Immature natural killer cell (primary cell): Measurements from ENCODE around the gene LMBR1L. TPM values are rescaled to one million over a fixed set of nuclear protein-coding genes. Genes with fewer than 3 reads are reported as not detected.
"Not testable (repeated sequence)": the region's sequence is repeated elsewhere in the genome, so short reads cannot be mapped to it uniquely, and the experiment has no call there.

ENCODE experiments used
- DNase-seq, 3 donors: peaks; one replicate each; pipeline ENCODE4 v3.0.0; 2022; ENCODE audit warnings: mixed read lengths in 1 of 3
- H3K27ac Mint-ChIP-seq, 6 donors: one replicate each; pipeline ENCODE4 v1.8.0; 2020; ENCODE audit warnings: mixed read lengths in 6 of 6, mild to moderate bottlenecking in 5 of 6, inconsistent platforms in 4 of 6, moderate library complexity in 3 of 6
- H3K27me3 Mint-ChIP-seq, 3 donors: one replicate each; pipeline ENCODE4 v1.8.0; 2020 to 2021; ENCODE audit warnings: low read depth in 3 of 3, mild to moderate bottlenecking in 3 of 3, mixed read lengths in 3 of 3, moderate library complexity in 3 of 3, inconsistent platforms in 1 of 3
- H3K36me3 Mint-ChIP-seq, 3 donors: one replicate each; pipeline ENCODE4 v1.8.0; 2020; ENCODE audit warnings: mixed read lengths in 3 of 3, inconsistent platforms in 2 of 3, mild to moderate bottlenecking in 2 of 3
- H3K4me1 Mint-ChIP-seq, 2 donors: one replicate each; pipeline ENCODE4 v1.8.0; 2020; ENCODE audit warnings: inconsistent platforms in 2 of 2, mild to moderate bottlenecking in 2 of 2, mixed read lengths in 2 of 2, moderate library complexity in 1 of 2
- H3K4me3 Mint-ChIP-seq, 5 donors: one replicate each; pipeline ENCODE4 v1.8.0; 2020; ENCODE audit warnings: mild to moderate bottlenecking in 5 of 5, mixed read lengths in 5 of 5, inconsistent platforms in 3 of 5, moderate library complexity in 3 of 5
- H3K9me3 Mint-ChIP-seq, 6 donors: one replicate each; pipeline ENCODE4 v1.8.0; 2020; ENCODE audit warnings: mild to moderate bottlenecking in 6 of 6, mixed read lengths in 6 of 6, inconsistent platforms in 4 of 6, moderate library complexity in 3 of 6
- polyA plus RNA-seq, 3 donors: library from polyadenylated mRNA; unstranded; fragments of 300-500 nt; fragmentation: Illumina TruSeq; gene quantifications; one replicate each; pipeline ENCODE4 v1.2.3, GENCODE V29; 2021

The LMBR1L gene, protein sequence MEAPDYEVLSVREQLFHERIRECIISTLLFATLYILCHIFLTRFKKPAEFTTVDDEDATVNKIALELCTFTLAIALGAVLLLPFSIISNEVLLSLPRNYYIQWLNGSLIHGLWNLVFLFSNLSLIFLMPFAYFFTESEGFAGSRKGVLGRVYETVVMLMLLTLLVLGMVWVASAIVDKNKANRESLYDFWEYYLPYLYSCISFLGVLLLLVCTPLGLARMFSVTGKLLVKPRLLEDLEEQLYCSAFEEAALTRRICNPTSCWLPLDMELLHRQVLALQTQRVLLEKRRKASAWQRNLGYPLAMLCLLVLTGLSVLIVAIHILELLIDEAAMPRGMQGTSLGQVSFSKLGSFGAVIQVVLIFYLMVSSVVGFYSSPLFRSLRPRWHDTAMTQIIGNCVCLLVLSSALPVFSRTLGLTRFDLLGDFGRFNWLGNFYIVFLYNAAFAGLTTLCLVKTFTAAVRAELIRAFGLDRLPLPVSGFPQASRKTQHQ
- 10 to 100 TPM; 15.9 to 46.0 (median 39.6) TPM for polyA plus RNA-seq

DNA sequence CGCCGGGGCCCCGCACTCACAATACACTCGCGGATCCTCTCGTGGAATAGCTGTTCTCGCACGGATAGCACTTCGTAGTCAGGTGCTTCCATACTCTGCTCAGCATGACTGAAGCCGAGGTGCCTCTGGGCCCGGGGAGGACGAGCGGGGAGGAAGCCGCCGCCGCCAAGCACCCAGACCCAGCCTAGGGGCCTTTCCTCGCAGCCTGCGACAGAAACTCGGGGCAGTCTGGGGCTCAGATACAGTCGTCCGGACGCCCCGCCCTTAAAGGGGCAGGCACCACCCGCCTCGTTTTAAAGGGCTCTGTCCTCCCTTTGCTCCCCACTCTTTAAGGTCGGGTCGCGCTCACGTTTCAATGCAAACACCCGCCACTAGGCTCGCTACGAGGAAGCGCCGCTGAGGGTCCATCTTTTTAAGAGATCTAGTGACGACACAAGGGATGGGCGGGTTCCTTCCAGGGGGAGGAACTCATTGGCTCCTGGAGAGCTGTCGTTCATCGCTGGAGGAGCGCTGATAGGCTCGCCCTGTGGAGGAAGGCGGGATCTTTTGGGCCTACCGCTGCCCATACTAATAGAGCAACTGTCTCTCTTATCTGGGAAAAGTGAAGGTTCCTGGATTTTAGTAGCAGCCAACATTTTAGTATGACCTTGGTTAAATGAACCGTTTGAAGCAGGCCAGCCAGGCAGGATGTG lies at the start of gene LMBR1L:
TSS of gene LMBR1L (minus strand) at position 384 of the 692 bp plus-strand sequence. CDS start at position 92, 292 bp downstream.
- Mint-ChIP-seq H3K27me3 (peaks cover 7 to 11% (median 8%) of the 10 kb centered on the region in 3 donors), H3K4me3 (peak within 1 kb of the TSS; percentile 96 to 98 (median 97)), H3K4me1 (peaks cover 37 to 50% of the 10 kb centered on the region in 2 donors)

DNA sequence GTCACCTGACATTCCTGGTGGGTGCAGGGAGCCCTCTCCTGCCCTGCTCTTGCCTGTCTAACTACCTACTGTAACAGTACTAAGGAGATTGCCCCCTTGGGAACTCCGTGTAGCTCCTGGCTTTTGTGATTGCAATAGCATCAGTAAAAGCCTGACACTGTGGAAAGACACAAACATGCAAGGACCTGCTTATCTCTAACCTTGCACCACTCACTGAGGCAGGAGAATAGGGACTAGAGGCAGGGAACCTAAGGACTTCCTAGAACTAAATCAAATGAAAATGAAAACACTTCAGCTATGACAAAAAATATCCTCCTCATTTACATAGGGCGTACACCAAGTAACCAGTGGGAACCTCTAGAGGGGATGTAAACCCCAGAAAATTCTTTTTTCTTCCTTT lies 49.8 kb upstream of the LMBR1L start:
- peaks cover 0 to 2% (median 0%) of the 10 kb centered on the region in 3 donors for H3K27me3 Mint-ChIP-seq
- H3K36me3 Mint-ChIP-seq, result no peaks in the 10 kb centered on the region
- H3K4me3 Mint-ChIP-seq, result no peak overlapping the region
- no peak overlapping the region for H3K27ac Mint-ChIP-seq
- H3K9me3 Mint-ChIP-seq, result no peaks in the 10 kb centered on the region
- H3K4me1 Mint-ChIP-seq, result no peaks in the 10 kb centered on the region
- DNase-seq, result no peak

More for the DNA sequence above, at the start of gene LMBR1L:
- no peaks in the 10 kb centered on the region for H3K9me3 Mint-ChIP-seq
- DNase-seq, result peak; percentile 97 to 98 (median 97)
- peaks cover 0 to 5% (median 0%) of the 10 kb centered on the region in 3 donors for H3K36me3 Mint-ChIP-seq
- peak within 1 kb of the TSS; percentile 95 to 99 (median 98) for H3K27ac Mint-ChIP-seq

DNA sequence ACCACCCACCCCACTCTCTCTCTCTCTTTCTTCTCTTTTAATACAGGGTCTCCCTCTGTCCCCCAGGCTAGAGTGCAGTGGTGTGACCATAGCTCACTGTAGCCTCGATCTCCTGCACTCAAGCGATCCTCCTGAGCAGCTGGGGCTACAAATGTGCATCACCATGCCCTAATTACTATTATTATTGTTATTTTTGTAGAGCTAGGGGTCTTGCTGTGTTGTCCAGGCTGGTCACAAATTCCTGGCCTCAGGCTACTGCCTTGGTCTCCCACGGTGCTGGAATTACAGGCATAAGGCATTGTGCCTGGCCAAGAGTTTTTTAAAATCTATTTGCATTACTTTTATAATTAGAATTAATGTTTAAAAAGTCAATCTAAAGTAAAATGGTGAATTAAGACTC lies 43.6 kb upstream of the LMBR1L start:
- no peaks in the 10 kb centered on the region for H3K9me3 Mint-ChIP-seq
- DNase-seq, result no peak
- peaks cover 0 to 2% (median 0%) of the 10 kb centered on the region in 3 donors for H3K27me3 Mint-ChIP-seq
- H3K36me3 Mint-ChIP-seq, result no peaks in the 10 kb centered on the region
- peaks cover 0 to 3% of the 10 kb centered on the region in 2 donors for H3K4me1 Mint-ChIP-seq
- no peak overlapping the region for H3K27ac Mint-ChIP-seq
- no peak overlapping the region for H3K4me3 Mint-ChIP-seq

DNA sequence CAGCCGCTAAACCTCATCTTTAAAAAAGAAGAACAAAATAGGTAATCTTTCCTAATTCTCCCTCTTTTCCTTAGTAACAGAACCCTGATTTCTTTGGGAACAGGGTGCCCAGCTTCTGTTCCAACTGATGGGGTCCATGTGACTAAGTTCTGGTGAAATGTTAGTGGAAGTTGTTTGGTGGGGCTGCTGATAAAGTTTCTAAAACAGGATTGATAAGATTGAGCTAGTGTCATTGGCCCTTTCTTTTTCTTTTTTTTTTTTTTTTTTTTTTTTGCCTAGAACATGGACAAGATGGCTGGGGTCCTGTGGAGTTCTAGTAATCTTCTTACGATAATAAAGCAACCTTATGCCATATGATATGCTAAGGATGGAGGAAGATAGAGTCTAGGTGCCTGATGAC lies 36.7 kb upstream of the LMBR1L start:
- no peaks in the 10 kb centered on the region for H3K9me3 Mint-ChIP-seq
- H3K27me3 Mint-ChIP-seq, result no peaks in the 10 kb centered on the region
- no peak for DNase-seq
- H3K4me3 Mint-ChIP-seq, result no peak overlapping the region
- no peak overlapping the region for H3K27ac Mint-ChIP-seq
- H3K4me1 Mint-ChIP-seq, result peaks cover 0 to 3% of the 10 kb centered on the region in 2 donors
- no peaks in the 10 kb centered on the region for H3K36me3 Mint-ChIP-seq

DNA sequence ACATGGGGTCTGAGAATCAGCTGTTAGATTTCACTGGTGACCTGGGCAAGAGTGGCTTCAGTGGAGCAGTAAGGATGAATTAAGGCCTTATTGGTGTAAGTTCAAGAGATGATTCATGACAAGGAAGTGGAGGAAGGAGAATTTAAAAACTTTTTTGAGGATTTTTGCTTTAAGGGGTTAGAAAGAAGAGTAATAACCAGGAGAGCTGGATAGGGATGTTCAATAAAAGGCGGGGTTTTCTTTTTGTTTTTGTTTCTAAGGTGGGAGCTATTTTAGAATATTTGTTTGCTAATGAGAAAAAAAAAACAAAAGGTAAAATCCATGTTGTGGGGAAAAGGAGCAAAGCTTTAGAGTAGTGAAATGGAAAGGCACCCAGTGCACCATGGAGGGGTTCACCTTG lies 35.8 kb upstream of the LMBR1L start:
- H3K9me3 Mint-ChIP-seq, result no peaks in the 10 kb centered on the region
- DNase-seq, result no peak
- H3K36me3 Mint-ChIP-seq, result peaks cover 0 to under 1% (median 0%) of the 10 kb centered on the region in 3 donors

DNA sequence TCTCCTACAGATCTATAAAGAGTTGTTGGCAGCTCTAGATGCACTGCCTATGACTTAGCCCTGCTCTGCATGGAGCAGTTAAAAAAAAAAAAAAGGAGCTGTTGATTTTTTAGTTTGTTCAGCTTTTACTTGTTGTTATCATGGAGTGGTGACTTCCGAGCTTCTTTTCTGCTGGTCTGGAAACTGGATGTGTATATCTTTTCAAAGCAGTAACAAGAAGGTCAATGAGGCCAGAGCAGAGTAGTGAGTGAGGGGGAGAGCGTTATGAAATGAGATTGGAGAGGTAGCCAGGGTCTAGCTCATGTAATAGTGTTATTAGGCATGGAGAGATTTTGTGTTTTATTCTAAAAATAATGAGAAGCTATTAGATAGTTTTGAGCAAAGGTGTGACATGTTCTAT lies 33.7 kb upstream of the LMBR1L start:
- Mint-ChIP-seq H3K27ac (no peak overlapping the region), H3K36me3 (peaks cover 0 to 4% (median 0%) of the 10 kb centered on the region in 3 donors), H3K9me3 (no peaks in the 10 kb centered on the region), H3K27me3 (no peaks in the 10 kb centered on the region), H3K4me1 (no peaks in the 10 kb centered on the region), H3K4me3 (no peak overlapping the region)
- DNase-seq, result no peak

More for the DNA sequence above, 35.8 kb upstream of the LMBR1L start:
- no peaks in the 10 kb centered on the region for H3K27me3 Mint-ChIP-seq
- no peak overlapping the region for H3K4me3 Mint-ChIP-seq
- H3K4me1 Mint-ChIP-seq, result peaks cover 0 to 3% of the 10 kb centered on the region in 2 donors
- H3K27ac Mint-ChIP-seq, result no peak overlapping the region

DNA sequence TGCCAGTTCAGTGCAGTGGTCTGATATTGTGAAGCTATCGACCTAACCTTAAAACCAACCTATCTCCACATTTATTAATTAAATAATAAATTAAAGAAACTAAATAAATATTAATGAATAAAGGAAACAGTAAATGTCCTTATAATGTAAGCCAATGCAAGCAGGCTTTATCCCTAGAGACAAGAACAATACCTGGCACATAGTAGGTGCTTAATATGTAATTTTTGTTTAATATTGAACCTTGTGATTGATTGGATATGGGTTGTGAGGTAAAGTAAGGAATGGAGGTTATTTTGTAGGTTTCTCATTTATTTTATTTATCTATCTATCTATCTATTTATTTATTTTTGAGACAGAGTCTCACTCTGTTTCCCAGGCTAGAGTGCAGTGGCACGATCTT lies 28.4 kb upstream of the LMBR1L start:
- Mint-ChIP-seq H3K4me1 (no peaks in the 10 kb centered on the region), H3K27ac (no peak overlapping the region), H3K36me3 (peaks cover 0 to 4% (median 0%) of the 10 kb centered on the region in 3 donors), H3K9me3 (no peaks in the 10 kb centered on the region), H3K27me3 (no peaks in the 10 kb centered on the region), H3K4me3 (no peak overlapping the region)
- DNase-seq, result no peak

DNA sequence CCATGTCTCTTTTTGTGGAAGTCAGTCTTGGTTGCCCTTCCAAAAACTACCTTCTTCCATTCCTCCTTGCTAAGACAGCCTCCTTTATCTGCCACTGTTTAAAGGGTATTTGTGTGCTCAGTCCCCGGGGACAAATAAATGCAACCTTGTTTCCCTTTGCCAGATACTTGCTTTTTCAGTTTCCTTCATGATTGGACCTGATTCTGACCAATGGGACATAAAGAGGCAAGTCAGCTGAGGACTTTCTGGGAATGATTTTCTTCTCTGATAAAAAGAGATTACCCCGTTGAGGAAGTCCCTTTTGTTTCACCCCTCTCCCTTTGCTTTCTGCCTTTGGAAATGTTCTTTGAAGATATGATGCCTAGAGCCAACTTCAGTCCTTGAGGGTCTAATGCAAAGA lies 27.9 kb upstream of the LMBR1L start:
- no peak overlapping the region for H3K27ac Mint-ChIP-seq
- H3K4me3 Mint-ChIP-seq, result no peak overlapping the region
- no peaks in the 10 kb centered on the region for H3K27me3 Mint-ChIP-seq
- no peak for DNase-seq
- H3K36me3 Mint-ChIP-seq, result peaks cover 0 to 4% (median 0%) of the 10 kb centered on the region in 3 donors
- no peaks in the 10 kb centered on the region for H3K4me1 Mint-ChIP-seq
- H3K9me3 Mint-ChIP-seq, result no peaks in the 10 kb centered on the region

DNA sequence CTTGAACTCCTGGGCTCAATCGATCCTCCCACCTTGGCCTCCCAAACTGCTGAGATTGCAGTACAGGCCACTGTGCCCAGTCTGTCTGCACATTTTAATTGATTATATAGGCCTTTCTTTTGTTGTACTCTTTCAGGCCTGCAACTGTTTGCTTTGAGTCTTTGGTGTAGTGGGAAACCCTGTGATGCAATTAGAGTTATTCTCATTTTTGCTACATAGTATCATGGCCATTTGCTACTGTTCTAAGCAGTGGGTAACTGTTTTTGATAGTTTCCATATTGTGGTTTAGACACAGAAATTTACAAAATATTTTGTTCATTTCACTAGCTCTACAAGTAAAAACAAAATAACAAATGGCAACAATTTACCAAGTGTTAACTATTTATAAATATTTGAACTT lies 26.8 kb upstream of the LMBR1L start:
- Mint-ChIP-seq H3K9me3 (no peaks in the 10 kb centered on the region), H3K36me3 (peaks cover 0 to 4% (median 0%) of the 10 kb centered on the region in 3 donors), H3K4me1 (peaks cover 0 to 2% of the 10 kb centered on the region in 2 donors), H3K4me3 (no peak overlapping the region), H3K27me3 (no peaks in the 10 kb centered on the region), H3K27ac (no peak overlapping the region)
- no peak for DNase-seq

DNA sequence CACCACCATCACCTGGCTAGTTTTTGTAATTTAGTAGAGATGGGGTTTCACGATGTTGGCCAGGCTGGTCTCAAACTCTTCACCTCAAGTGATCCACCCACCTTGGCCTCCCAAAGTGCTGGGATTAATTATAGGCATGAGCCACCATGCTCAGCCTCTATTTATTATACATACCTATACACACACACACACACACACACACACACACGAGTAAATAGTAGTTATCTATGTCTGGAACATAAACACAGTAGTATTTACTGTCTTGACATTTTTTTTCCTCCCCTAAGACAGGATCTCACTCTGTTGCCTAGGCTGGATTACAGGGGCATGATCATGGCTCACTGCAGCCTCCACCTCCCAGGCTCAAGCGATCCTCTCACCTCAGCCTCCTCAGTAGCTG lies 26.4 kb upstream of the LMBR1L start:
- H3K27ac Mint-ChIP-seq, DNase-seq, H3K36me3 Mint-ChIP-seq, H3K4me1 Mint-ChIP-seq, H3K9me3 Mint-ChIP-seq, H3K27me3 Mint-ChIP-seq, H3K4me3 Mint-ChIP-seq: not testable (repeated sequence)

DNA sequence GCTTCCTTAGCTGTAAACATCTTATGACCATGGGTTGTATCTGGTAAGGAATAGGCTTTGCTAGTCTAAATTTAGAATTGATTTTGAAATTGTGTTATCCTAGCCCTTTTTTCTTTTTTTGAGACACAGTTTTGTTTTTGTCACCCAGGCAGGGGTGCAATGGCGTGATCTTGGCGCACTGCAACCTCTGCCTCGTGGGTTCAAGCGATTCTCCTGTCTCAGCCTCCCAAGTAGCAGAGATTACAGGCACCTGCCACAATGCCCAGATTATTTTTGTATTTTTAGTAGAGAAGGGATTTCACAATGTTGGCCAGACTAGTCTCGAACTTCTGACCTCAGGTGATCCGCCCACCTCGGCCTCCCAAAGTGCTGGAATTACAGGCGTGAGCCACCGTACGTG lies 22.9 kb upstream of the LMBR1L start:
- Mint-ChIP-seq H3K4me3 (no peak overlapping the region), H3K27me3 (peaks cover 14 to 22% (median 18%) of the 10 kb centered on the region in 3 donors), H3K9me3 (no peaks in the 10 kb centered on the region), H3K27ac (no peak overlapping the region), H3K36me3 (peaks cover 8 to 14% (median 9%) of the 10 kb centered on the region in 3 donors), H3K4me1 (peaks cover 31 to 32% of the 10 kb centered on the region in 2 donors)
- no peak for DNase-seq

DNA sequence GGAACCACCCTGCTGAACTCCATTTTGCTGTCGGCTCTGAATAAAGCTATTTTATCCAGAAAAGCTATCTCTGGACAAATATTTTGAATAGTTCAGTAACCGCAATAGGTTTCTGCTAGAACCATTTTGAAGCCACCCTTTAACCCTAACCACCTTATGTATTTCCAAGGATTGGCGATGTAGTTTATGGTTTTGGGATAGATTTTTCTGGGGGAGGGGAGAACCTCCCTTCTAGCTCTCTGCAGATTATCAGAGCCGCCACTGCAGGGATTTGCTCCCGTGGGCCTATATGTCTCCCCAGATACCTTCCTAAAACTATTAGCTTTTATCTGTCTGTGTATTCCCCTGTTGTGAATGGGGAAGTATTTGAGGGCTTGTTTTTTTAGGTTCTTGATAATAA lies 22.4 kb upstream of the LMBR1L start:
- Mint-ChIP-seq H3K4me3 (peak overlapping the region in 1 of 5 donors; percentile 10), H3K27ac (no peak overlapping the region), H3K4me1 (peaks cover 31 to 34% of the 10 kb centered on the region in 2 donors), H3K36me3 (peaks cover 8 to 15% (median 9%) of the 10 kb centered on the region in 3 donors), H3K9me3 (no peaks in the 10 kb centered on the region), H3K27me3 (peaks cover 14 to 22% (median 20%) of the 10 kb centered on the region in 3 donors)
- no peak for DNase-seq

DNA sequence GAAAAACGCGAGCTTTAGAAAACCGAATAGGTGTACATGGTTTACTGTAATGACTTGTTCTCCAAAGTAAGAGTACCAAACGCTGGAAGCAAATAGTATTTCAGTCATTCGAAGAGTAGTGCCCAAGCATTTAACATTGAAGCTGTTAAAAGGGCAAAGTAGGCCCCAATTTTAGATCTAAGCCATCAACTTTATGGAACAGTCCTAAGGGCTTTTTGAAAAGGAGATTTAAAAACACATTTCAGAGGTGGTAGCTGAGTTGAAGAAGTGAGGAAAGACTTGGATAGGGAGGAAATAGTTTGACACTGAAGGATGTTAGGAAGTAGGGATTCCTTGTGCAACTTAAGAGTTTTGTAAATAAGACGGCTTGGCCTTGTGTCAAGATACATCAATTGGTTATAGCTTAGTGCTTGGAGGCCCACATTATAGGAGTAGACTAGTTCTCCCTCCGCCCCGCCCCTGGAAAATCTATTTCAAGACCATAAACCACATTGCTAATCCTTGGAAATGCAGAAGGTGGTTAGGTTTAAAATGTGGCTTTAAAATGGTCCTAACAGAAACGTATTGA lies 21.3 kb upstream of the LMBR1L start:
- Mint-ChIP-seq H3K4me3 (peak overlapping the region; percentile 81 to 91 (median 87)), H3K9me3 (no peaks in the 10 kb centered on the region)

More for the DNA sequence above, 21.3 kb upstream of the LMBR1L start:
- no peak for DNase-seq
- H3K27me3 Mint-ChIP-seq, result peaks cover 14 to 29% (median 22%) of the 10 kb centered on the region in 3 donors
- H3K27ac Mint-ChIP-seq, result peak overlapping the region; percentile 59 to 99 (median 94)
- H3K4me1 Mint-ChIP-seq, result peaks cover 36 to 44% of the 10 kb centered on the region in 2 donors
- peaks cover 13 to 24% (median 18%) of the 10 kb centered on the region in 3 donors for H3K36me3 Mint-ChIP-seq
